ENCODE measurements around the gene SALL3.
A peak's percentile ranks its signal among the peaks of the same experiment; 100 is the strongest.

Gene SALL3

DNA sequence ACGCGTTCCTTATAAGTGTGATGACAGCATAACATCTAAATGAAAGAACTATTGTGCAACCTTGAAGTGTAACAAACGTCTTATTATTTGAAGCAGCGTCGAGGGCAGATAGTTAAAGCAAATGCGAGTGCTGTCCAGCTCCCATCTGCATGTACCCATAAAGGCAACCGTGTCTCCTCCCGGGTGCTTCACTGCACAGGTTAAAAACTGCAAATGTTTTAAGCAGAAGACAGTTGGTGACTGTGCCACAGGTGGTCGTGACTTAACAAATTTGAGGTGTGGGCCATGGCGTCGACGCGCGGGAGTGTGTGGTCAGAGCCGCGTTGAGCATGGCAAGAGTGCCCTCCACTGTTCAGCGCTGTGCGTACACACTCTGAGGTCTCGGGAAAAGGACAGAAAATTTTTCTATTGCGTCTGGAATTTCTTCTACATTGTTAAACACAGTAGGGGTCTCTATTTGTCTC lies 6.4 kb downstream of the SALL3 start:
- TF ChIP-seq, protein P1, sequence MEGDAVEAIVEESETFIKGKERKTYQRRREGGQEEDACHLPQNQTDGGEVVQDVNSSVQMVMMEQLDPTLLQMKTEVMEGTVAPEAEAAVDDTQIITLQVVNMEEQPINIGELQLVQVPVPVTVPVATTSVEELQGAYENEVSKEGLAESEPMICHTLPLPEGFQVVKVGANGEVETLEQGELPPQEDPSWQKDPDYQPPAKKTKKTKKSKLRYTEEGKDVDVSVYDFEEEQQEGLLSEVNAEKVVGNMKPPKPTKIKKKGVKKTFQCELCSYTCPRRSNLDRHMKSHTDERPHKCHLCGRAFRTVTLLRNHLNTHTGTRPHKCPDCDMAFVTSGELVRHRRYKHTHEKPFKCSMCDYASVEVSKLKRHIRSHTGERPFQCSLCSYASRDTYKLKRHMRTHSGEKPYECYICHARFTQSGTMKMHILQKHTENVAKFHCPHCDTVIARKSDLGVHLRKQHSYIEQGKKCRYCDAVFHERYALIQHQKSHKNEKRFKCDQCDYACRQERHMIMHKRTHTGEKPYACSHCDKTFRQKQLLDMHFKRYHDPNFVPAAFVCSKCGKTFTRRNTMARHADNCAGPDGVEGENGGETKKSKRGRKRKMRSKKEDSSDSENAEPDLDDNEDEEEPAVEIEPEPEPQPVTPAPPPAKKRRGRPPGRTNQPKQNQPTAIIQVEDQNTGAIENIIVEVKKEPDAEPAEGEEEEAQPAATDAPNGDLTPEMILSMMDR (conservative IDR thresholded peaks at IDR 0.05; ENCODE audit: low read length): peak; percentile 43
- no peak overlapping the region for H3K4me3 ChIP-seq (ENCODE audit: low read length)
- DNase-seq (ENCODE audit: low read depth): no peak

DNA sequence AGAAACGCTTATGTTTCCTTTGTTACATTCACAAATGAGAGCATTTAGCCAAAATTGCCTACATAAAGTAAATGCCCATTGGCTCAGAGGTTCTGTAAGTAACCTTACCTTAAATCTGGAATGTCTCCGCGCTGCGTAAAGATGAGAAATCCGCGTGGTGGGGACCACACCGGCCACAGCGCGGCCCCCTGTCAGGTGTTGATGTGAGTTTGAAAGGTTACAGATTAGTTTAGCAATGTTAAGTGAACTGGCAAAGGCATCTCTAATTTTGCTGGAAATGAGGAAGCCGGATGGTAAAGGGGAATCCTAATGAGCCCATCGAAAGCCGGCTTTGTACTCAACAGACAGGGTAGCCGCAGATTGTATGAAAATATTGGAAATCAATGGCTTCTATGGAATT lies 11.8 kb downstream of the SALL3 start:
- no peak overlapping the region for H3K4me3 ChIP-seq (ENCODE audit: low read length)
- no peak for DNase-seq (ENCODE audit: low read depth)
- TF ChIP-seq, protein P1 (conservative IDR thresholded peaks at IDR 0.05; ENCODE audit: low read length): no peak

DNA sequence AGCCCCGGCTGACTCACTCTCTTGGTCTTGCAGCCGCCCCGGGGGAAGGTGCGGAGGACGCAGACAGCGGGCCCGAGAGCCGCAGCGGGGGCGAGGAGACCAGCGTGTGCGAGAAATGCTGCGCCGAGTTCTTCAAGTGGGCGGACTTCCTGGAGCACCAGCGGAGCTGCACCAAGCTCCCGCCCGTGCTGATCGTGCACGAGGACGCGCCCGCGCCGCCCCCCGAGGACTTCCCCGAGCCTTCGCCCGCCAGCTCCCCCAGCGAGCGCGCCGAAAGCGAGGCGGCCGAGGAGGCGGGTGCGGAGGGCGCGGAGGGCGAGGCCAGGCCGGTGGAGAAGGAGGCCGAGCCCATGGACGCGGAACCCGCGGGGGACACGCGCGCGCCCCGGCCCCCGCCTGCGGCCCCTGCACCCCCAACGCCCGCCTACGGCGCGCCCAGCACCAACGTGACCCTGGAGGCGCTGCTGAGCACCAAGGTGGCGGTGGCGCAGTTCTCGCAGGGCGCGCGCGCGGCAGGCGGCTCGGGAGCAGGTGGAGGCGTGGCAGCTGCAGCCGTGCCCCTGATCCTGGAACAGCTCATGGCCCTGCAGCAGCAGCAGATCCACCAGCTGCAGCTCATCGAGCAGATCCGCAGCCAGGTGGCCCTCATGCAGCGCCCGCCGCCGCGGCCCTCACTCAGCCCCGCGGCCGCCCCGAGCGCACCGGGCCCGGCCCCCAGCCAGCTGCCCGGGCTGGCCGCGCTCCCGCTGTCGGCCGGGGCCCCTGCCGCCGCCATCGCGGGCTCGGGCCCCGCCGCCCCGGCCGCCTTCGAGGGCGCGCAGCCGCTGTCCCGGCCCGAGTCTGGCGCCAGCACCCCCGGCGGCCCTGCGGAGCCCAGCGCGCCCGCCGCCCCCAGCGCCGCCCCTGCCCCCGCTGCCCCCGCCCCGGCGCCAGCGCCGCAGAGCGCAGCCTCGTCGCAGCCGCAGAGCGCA lies 12.7 kb downstream of the SALL3 start:
- no peak for DNase-seq (ENCODE audit: low read depth)
- TF ChIP-seq, protein P1 (conservative IDR thresholded peaks at IDR 0.05; ENCODE audit: low read length): no peak
- H3K4me3 ChIP-seq (ENCODE audit: low read length): no peak overlapping the region

DNA sequence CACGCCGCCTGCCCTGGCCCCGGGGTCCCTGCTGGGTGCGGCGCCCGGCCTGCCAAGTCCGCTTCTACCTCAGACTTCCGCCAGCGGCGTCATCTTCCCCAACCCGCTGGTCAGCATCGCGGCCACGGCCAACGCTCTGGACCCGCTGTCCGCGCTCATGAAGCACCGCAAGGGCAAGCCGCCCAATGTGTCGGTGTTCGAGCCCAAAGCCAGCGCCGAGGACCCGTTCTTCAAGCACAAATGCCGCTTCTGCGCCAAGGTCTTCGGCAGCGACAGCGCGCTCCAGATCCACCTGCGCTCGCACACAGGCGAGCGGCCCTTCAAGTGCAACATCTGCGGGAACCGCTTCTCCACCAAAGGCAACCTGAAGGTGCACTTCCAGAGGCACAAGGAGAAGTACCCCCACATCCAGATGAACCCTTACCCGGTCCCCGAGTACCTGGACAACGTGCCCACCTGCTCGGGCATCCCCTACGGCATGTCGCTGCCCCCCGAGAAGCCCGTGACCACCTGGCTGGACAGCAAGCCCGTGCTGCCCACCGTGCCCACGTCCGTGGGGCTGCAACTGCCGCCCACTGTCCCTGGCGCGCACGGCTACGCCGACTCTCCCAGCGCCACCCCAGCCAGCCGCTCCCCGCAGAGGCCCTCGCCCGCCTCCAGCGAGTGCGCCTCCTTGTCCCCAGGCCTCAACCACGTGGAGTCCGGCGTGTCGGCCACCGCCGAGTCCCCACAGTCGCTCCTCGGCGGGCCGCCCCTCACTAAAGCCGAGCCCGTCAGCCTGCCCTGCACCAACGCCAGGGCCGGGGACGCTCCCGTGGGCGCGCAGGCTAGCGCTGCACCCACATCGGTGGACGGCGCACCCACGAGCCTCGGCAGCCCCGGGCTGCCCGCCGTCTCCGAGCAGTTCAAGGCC lies 13.7 kb downstream of the SALL3 start:
- TF ChIP-seq, protein P1 (conservative IDR thresholded peaks at IDR 0.05; ENCODE audit: low read length): no peak
- H3K4me3 ChIP-seq (ENCODE audit: low read length): no peak overlapping the region

DNA sequence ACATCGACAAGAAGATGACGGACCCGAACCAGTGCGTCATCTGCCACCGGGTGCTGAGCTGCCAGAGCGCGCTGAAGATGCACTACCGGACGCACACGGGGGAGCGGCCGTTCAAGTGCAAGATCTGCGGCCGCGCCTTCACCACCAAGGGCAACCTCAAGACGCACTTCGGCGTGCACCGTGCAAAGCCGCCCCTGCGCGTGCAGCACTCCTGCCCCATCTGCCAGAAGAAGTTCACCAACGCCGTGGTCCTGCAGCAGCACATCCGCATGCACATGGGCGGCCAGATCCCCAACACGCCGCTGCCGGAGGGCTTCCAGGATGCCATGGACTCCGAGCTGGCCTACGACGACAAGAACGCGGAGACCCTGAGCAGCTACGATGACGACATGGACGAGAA lies 14.4 kb downstream of the SALL3 start:
- H3K4me3 ChIP-seq (ENCODE audit: low read length): no peak overlapping the region
- DNase-seq (ENCODE audit: low read depth): no peak
- TF ChIP-seq, protein P1 (conservative IDR thresholded peaks at IDR 0.05; ENCODE audit: low read length): no peak

More for the DNA sequence above, 13.7 kb downstream of the SALL3 start:
- no peak for DNase-seq (ENCODE audit: low read depth)

DNA sequence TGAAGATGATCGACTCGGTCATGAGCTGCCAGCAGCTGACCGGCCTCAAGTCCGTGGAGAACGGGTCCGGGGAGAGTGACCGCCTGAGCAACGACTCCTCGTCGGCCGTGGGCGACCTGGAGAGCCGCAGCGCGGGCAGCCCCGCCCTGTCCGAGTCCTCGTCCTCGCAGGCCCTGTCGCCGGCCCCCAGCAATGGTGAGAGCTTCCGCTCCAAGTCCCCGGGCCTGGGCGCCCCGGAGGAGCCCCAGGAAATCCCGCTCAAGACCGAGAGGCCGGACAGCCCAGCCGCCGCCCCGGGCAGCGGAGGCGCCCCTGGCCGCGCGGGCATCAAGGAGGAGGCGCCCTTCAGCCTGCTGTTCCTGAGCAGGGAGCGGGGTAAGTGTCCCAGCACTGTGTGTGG lies 14.9 kb downstream of the SALL3 start:
- DNase-seq (ENCODE audit: low read depth): no peak
- TF ChIP-seq, protein P1 (conservative IDR thresholded peaks at IDR 0.05; ENCODE audit: low read length): no peak
- H3K4me3 ChIP-seq (ENCODE audit: low read length): no peak overlapping the region

Data from AG10803 (cell line).